ENCODE data around the gene EFNA4.
"Not testable (repeated sequence)": the region's sequence is repeated elsewhere in the genome, so short reads cannot be mapped to it uniquely, and the experiment has no call there.

DNA sequence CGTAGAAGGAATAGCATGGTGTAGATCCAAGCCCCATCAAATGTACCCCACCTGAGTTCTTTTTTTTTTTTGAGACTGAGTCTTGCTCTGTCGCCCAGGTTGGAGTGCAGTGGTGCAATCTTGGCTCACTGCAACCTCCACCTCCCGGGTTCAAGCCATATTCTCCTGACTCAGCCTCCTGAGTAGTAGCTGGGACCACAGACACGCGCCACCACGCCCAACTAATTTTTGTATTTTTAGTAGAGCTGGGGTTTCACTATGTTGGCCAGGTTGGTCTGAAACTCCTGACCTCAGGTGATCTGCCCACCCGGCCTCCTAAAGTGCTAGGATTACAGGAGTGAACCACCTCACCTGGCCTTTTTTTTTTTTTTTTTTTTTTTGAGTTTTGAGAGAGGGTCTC is 54.5 kb downstream of the EFNA4 start:
- TF ChIP-seq, protein P1, sequence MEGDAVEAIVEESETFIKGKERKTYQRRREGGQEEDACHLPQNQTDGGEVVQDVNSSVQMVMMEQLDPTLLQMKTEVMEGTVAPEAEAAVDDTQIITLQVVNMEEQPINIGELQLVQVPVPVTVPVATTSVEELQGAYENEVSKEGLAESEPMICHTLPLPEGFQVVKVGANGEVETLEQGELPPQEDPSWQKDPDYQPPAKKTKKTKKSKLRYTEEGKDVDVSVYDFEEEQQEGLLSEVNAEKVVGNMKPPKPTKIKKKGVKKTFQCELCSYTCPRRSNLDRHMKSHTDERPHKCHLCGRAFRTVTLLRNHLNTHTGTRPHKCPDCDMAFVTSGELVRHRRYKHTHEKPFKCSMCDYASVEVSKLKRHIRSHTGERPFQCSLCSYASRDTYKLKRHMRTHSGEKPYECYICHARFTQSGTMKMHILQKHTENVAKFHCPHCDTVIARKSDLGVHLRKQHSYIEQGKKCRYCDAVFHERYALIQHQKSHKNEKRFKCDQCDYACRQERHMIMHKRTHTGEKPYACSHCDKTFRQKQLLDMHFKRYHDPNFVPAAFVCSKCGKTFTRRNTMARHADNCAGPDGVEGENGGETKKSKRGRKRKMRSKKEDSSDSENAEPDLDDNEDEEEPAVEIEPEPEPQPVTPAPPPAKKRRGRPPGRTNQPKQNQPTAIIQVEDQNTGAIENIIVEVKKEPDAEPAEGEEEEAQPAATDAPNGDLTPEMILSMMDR (IDR thresholded peaks at IDR 0.05; ENCODE audit: low read depth, low read length, poor library complexity, severe bottlenecking), result not testable (repeated sequence)
- not testable (repeated sequence) for TF ChIP-seq EZH2phosphoT487 (IDR thresholded peaks at IDR 0.05; ENCODE audit: borderline replicate concordance, low read length)
